ENCODE data around the gene GIGYF2.

DNA sequence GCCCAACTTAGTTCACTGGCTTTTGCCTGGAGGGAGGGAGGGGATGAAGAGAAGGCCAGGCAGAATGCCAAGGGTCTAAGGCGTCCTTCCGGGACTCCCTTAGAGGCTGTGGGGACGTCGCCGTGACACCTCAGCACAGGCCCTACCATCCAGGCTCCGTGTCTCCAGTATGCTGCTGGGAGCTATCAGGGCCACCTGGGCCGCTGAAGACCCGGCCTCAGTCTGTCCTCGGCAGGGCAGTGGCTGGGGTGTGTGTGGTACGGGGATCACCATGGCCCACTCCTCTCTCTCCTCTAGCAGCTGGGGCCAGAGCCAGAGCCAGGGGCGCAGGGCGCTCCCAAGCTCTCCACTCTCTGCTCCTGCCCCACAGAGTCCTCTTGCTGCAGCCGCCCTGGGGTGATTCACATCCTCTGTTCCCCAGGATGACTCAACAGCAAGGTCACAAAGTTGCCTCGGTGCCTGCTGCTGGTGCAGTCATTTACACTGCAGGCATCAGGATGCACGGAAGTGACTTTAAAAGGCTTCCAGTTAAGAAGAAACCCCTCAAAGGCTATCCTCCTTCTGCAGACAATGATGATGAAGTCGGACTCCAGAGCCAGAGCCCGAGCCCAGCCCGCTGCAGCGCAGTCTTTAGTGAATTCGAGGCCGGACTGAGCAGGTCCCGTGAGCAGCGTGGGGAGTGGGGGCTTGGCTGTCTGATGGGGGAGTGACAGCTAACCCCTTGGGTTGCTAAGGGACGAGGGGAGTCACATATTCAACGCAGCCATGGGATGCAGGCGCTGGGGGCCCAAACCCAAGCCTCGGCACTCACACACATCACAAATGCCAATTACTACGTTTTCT, 204.8 kb downstream of the GIGYF2 start:
- TF ChIP-seq, protein P1, sequence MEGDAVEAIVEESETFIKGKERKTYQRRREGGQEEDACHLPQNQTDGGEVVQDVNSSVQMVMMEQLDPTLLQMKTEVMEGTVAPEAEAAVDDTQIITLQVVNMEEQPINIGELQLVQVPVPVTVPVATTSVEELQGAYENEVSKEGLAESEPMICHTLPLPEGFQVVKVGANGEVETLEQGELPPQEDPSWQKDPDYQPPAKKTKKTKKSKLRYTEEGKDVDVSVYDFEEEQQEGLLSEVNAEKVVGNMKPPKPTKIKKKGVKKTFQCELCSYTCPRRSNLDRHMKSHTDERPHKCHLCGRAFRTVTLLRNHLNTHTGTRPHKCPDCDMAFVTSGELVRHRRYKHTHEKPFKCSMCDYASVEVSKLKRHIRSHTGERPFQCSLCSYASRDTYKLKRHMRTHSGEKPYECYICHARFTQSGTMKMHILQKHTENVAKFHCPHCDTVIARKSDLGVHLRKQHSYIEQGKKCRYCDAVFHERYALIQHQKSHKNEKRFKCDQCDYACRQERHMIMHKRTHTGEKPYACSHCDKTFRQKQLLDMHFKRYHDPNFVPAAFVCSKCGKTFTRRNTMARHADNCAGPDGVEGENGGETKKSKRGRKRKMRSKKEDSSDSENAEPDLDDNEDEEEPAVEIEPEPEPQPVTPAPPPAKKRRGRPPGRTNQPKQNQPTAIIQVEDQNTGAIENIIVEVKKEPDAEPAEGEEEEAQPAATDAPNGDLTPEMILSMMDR (IDR thresholded peaks at IDR 0.05; ENCODE audit: borderline replicate concordance, extremely low read depth, low read length, poor library complexity, severe bottlenecking): no peak
- TF ChIP-seq EZH2 (IDR thresholded peaks at IDR 0.05; ENCODE audit: borderline replicate concordance, low read depth, low read length, severe bottlenecking): no peak
